Upper lobe of left lung (tissue), 4 donors: ENCODE data around the gene NCAPG2.

Experiments
- CTCF ChIP-seq, 6 experiments: fragments of 450-650 bp in 4 of 6; fragments of 200-600 bp in 2 of 6; sonication (generic) in 2 of 6; IDR thresholded peaks; one replicate each; pipeline ENCODE4 v1.5.1; 2016 to 2019; ENCODE audit warnings: antibody characterized with exemption in 6 of 6
- POLR2A ChIP-seq, 4 donors: fragments of 450-650 bp; IDR thresholded peaks; one replicate each; pipeline ENCODE4 v1.5.1; 2016 to 2017; ENCODE audit warnings: antibody characterized with exemption in 4 of 4, mild to moderate bottlenecking in 2 of 4

- TF ChIP-seq CTCF (IDR thresholded peaks at IDR 0.05) (no peak), POLR2A (IDR thresholded peaks at IDR 0.05) (no peak)
Measured at GRCh38 chr7:158751751-158752150, 47.1 kb upstream of the NCAPG2 start.
